ENCODE results near the gene CRACR2A. TPM values are rescaled to one million over a fixed set of nuclear protein-coding genes. Genes with fewer than 3 reads are reported as not detected.

CRACR2A gene
- total and polyA plus RNA-seq, 10 of the 15 experiments (the other 5 are each of a cell fraction or from before 2014, with no cell fraction given) = 2.1 to 18.0 (median 13.2) TPM

DNA sequence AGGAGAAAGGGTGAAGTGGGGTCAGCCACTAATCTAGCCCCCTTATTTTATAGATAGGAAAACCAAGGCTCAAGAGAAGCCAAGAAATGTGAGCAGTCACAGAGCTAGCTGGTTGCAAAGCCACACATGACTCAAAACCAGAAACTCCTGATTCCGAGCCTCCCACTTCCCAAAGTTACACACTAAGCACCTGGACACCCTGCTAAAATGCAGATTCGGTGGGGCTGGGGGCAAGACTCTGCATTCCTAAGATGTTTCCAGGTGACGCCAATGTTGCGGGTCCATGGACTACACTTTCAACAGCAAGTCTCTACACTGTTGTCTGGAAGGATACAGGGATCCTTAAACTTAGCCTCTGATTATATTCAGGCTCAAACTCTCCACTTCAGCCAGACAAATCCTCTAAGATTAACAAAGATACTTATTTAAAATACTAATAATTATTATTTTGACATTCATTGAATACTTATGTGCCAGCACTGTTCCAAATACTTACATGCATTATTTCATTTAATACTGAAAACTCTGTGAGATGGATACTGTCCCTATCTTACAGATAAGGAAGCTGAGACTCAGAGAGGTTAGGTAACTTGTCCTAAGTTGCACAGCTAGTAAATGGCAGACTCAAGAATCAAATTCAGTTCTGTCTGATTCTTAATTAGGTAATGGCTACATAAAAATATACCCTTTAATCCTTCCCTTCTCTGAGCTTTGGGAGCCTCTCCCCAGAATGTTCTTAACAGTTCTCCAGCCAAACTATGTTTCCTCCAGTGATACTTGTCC lies 81.4 kb downstream of the CRACR2A start (continued):
- TF ChIP-seq LARP7 (IDR thresholded peaks at IDR 0.05) (no peak), ZNF384 (IDR thresholded peaks at IDR 0.05; ENCODE audit: borderline replicate concordance, low read depth, low read length) (no peak)
- TF ChIP-seq, protein P1, sequence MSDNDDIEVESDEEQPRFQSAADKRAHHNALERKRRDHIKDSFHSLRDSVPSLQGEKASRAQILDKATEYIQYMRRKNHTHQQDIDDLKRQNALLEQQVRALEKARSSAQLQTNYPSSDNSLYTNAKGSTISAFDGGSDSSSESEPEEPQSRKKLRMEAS (IDR thresholded peaks at IDR 0.05; ENCODE audit: low read depth, low read length) = no peak

DNA sequence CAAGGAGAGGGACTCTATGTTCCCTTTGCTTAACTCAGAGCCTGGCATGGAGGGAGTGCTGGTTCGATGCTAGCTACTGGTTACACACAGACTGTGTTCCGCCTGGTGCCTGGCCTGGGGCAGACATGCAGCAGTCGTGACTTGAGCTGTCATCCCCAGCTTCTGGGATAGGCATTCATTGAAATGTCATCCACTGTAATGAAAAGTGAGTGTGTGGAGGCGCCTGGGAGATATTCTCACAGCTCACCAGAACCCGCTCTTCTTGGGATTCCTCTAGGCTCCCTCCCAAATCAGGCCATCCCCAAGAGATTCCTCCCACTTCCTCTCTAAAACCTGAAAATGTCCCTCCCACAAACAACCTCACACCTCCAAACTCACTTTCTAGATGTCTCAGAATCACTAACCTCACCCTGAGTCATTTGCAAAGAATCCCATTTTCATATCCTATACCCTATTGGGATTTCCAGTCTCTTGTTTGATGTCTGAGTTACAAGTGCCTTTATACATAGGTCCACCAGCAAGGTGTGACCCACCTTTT lies 82.8 kb downstream of the CRACR2A start:
- Histone ChIP-seq H3K4me3 (no peak overlapping the region), H3K27ac (ENCODE audit: control insufficient read depth, insufficient read depth) (no peak overlapping the region), H3K79me2 (ENCODE audit: control insufficient read depth, insufficient read depth, low read length) (no peaks in the 10 kb centered on the region), H3K9me3 (replicated peaks; ENCODE audit: control insufficient read depth, insufficient read depth, low read length) (no peaks in the 10 kb centered on the region), H3K9ac (ENCODE audit: control insufficient read depth, insufficient read depth, low read length) (no peak overlapping the region), H3K36me3 (ENCODE audit: control insufficient read depth in 2 of 2, insufficient read depth in 2 of 2, low read length in 1 of 2) (peaks cover 6 to 14% of the 10 kb centered on the region in 2 experiments; a peak in 3 of 4 replicates), H3K4me2 (ENCODE audit: control insufficient read depth, insufficient read depth) (no peak overlapping the region), H3K27me3 (replicated peaks in 1 of 2; ENCODE audit: control insufficient read depth in 2 of 2, insufficient read depth in 2 of 2, low read length in 1 of 2) (no peaks in the 10 kb centered on the region), H4K20me1 (ENCODE audit: control insufficient read depth, insufficient read depth) (no peaks in the 10 kb centered on the region), H2AFZ (ENCODE audit: control insufficient read depth, low read depth, low read length) (no peak overlapping the region), H3K4me1 (ENCODE audit: control insufficient read depth, insufficient read depth, low read length) (no peaks in the 10 kb centered on the region)
- RAD21 ChIA-PET (ENCODE audit: unreplicated experiment) = no interaction called here
- in situ Hi-C loops (cut with MboI) (no loop called here), intact Hi-C loops (cut with micrococcal nuclease; ENCODE audit: unreplicated experiment) (no loop called here)
- TF ChIP-seq, protein P2, sequence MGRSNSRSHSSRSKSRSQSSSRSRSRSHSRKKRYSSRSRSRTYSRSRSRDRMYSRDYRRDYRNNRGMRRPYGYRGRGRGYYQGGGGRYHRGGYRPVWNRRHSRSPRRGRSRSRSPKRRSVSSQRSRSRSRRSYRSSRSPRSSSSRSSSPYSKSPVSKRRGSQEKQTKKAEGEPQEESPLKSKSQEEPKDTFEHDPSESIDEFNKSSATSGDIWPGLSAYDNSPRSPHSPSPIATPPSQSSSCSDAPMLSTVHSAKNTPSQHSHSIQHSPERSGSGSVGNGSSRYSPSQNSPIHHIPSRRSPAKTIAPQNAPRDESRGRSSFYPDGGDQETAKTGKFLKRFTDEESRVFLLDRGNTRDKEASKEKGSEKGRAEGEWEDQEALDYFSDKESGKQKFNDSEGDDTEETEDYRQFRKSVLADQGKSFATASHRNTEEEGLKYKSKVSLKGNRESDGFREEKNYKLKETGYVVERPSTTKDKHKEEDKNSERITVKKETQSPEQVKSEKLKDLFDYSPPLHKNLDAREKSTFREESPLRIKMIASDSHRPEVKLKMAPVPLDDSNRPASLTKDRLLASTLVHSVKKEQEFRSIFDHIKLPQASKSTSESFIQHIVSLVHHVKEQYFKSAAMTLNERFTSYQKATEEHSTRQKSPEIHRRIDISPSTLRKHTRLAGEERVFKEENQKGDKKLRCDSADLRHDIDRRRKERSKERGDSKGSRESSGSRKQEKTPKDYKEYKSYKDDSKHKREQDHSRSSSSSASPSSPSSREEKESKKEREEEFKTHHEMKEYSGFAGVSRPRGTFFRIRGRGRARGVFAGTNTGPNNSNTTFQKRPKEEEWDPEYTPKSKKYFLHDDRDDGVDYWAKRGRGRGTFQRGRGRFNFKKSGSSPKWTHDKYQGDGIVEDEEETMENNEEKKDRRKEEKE (IDR thresholded peaks at IDR 0.05) = no peak
- TF ChIP-seq TCF12 (IDR thresholded peaks at IDR 0.05; ENCODE audit: low read depth, low read length) = no peak
- TF ChIP-seq SUZ12 (IDR thresholded peaks at IDR 0.05; ENCODE audit: unreplicated experiment) = no peak
- TF ChIP-seq, protein P3, sequence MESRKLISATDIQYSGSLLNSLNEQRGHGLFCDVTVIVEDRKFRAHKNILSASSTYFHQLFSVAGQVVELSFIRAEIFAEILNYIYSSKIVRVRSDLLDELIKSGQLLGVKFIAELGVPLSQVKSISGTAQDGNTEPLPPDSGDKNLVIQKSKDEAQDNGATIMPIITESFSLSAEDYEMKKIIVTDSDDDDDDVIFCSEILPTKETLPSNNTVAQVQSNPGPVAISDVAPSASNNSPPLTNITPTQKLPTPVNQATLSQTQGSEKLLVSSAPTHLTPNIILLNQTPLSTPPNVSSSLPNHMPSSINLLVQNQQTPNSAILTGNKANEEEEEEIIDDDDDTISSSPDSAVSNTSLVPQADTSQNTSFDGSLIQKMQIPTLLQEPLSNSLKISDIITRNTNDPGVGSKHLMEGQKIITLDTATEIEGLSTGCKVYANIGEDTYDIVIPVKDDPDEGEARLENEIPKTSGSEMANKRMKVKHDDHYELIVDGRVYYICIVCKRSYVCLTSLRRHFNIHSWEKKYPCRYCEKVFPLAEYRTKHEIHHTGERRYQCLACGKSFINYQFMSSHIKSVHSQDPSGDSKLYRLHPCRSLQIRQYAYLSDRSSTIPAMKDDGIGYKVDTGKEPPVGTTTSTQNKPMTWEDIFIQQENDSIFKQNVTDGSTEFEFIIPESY (IDR thresholded peaks at IDR 0.05) = no peak
- no peak for TF ChIP-seq JUNB (IDR thresholded peaks at IDR 0.05)
- TF ChIP-seq TCF7 (IDR thresholded peaks at IDR 0.05; ENCODE audit: borderline replicate concordance) = no peak
- no peak for TF ChIP-seq CBX5 (IDR thresholded peaks at IDR 0.05; ENCODE audit: low read depth)
- no peak for TF ChIP-seq ZBED1 (IDR thresholded peaks at IDR 0.05; ENCODE audit: borderline replicate concordance)
- TF ChIP-seq, protein P1 (IDR thresholded peaks at IDR 0.05; ENCODE audit: low read depth, low read length) = no peak
- TF ChIP-seq, protein P4, sequence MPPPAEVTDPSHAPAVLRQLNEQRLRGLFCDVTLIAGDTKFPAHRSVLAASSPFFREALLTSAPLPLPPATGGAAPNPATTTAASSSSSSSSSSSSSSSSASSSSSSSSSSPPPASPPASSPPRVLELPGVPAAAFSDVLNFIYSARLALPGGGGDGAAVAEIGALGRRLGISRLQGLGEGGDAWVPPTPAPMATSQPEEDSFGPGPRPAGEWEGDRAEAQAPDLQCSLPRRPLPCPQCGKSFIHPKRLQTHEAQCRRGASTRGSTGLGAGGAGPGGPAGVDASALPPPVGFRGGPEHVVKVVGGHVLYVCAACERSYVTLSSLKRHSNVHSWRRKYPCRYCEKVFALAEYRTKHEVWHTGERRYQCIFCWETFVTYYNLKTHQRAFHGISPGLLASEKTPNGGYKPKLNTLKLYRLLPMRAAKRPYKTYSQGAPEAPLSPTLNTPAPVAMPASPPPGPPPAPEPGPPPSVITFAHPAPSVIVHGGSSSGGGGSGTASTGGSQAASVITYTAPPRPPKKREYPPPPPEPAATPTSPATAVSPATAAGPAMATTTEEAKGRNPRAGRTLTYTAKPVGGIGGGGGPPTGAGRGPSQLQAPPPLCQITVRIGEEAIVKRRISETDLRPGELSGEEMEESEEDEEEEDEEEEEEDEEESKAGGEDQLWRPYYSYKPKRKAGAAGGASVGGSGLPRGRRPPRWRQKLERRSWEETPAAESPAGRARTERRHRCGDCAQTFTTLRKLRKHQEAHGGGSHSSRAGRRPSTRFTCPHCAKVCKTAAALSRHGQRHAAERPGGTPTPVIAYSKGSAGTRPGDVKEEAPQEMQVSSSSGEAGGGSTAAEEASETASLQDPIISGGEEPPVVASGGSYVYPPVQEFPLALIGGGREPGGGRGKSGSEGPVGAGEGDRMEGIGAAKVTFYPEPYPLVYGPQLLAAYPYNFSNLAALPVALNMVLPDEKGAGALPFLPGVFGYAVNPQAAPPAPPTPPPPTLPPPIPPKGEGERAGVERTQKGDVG (CRISPR knock-in tag; IDR thresholded peaks at IDR 0.05) = no peak
- SMC1A ChIA-PET (ENCODE audit: uncharacterized antibody, unreplicated experiment) = no interaction called here
- FAIRE-seq (no peak), DNase-seq (ENCODE audit: low read depth, low spot score) (no peak), ATAC-seq (no peak)
- WGBS (ENCODE audit: insufficient coverage, insufficient replicate concordance, low lambda C conversion rate, missing lambda C conversion rate) = 97% methylated on average over 5 of the region's 5 CpGs
- CTCF ChIA-PET = no interaction called here
- no TSS peak for BruUV-seq (replicated peaks)
- POLR2A ChIA-PET = no interaction called here

Measured in GM12878 (cell line).